CMK (cell line): ENCODE measurements around the gene CDX1.
"Not testable (repeated sequence)": the region's sequence is repeated elsewhere in the genome, so short reads cannot be mapped to it uniquely, and the experiment has no call there.

Source experiments
- DNase-seq: peaks from one replicate; pipeline ENCODE4 v3.0.0-alpha.2; 2010; ENCODE audit warnings: low read depth

The CDX1 gene

DNA sequence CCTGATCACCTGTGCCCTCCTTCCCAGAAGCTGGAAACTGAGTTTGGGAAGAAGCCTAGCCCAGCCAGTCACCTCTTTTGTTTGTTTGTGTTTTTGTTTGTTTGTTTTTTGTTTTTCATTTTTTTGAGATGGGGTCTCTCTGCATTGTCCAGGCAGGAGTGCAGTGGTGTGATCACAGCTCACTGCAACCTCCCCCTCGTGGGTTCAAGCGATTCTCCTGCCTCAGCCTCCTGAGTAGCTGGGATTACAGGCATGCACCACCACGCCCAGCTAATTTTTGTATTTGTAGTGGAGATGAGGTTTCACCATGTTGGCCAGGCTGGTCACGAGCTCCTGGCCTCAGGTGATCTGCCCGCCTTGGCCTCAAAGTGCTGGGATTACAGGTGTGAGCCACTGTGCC is 67.1 kb downstream of the CDX1 start:
- not testable (repeated sequence) for DNase-seq
